Transverse colon (tissue), 4 donors: ENCODE data around the gene MAPRE2. TPM values are rescaled to one million over a fixed set of nuclear protein-coding genes. Genes with fewer than 3 reads are reported as not detected.

Experiments used
- DNase-seq: peaks from one replicate; pipeline ENCODE4 v3.0.0-alpha.2; 2019
- H3K27ac ChIP-seq, 4 donors: fragments of 200-600 bp; sonication (generic); 2 replicates each; pipeline ENCODE4 v1.5.1; 2016 to 2018; ENCODE audit warnings: inconsistent platforms in 4 of 4
- H3K27me3 ChIP-seq: fragments of 200-600 bp; sonication (generic); 2 replicates; pipeline ENCODE4 v1.5.1; 2017; ENCODE audit warnings: inconsistent platforms
- H3K36me3 ChIP-seq, 4 donors: fragments of 200-600 bp; sonication (generic); 2 replicates each; pipeline ENCODE4 v1.5.1; 2017 to 2019; ENCODE audit warnings: inconsistent platforms in 4 of 4
- H3K4me1 ChIP-seq, 4 donors: fragments of 200-600 bp; sonication (generic); 2 replicates each; pipeline ENCODE4 v1.5.1; 2017 to 2020; ENCODE audit warnings: inconsistent platforms in 4 of 4
- H3K4me3 ChIP-seq, 4 donors: fragments of 200-600 bp; sonication (generic); 1 replicate in 1 of 4; 2 replicates in 3 of 4; pipeline versions ENCODE4 v1.5.1 to v1.6.1; 2017 to 2019; ENCODE audit warnings: inconsistent platforms in 4 of 4
- H3K9me3 ChIP-seq, 2 donors: fragments of 200-600 bp; sonication (generic); 2 replicates each; pipeline ENCODE4 v1.5.1; 2017 to 2019; ENCODE audit warnings: inconsistent platforms in 2 of 2
- CTCF ChIP-seq, 5 experiments: fragments of 200-600 bp in 3 of 5; fragments of 450-650 bp in 2 of 5; sonication (generic) in 3 of 5; IDR thresholded peaks; 1 replicate in 2 of 5; 2 replicates in 3 of 5; pipeline ENCODE4 v1.5.1; 2016 to 2017; ENCODE audit warnings: antibody characterized with exemption in 5 of 5, inconsistent platforms in 3 of 5, mild to moderate bottlenecking in 2 of 5, moderate library complexity in 1 of 5
- EP300 ChIP-seq: sonication (generic); formaldehyde crosslinking; IDR thresholded peaks from one replicate; pipeline ENCODE4 v1.6.1; 2017; ENCODE audit warnings: antibody characterized with exemption, low read depth
- POLR2A ChIP-seq: fragments of 450-650 bp; IDR thresholded peaks from one replicate; pipeline ENCODE4 v1.6.1; 2016; ENCODE audit warnings: antibody characterized with exemption, mild to moderate bottlenecking, moderate library complexity
- POLR2AphosphoS5 ChIP-seq, 3 donors: sonication (generic); formaldehyde crosslinking; IDR thresholded peaks; one replicate each; pipeline ENCODE4 v1.6.1; 2016; ENCODE audit warnings: antibody characterized with exemption in 3 of 3
- WGBS, 2 donors: methylation state at CpG; one replicate each; pipeline ENCODE4 v1.1.5; 2018; ENCODE audit warnings: low coverage in 1 of 2; 5-methylcytosine and 5-hydroxymethylcytosine counted together
- in situ Hi-C, 4 donors: fragments of 200-750 bp; cut with MboI; loops; one replicate each; pipeline versions ENCODE4 v1.15.0 to v1.15.1; 2017; ENCODE audit warnings: low sequenced_read_pairs in 3 of 4, low pct_ligation_motif_present in 1 of 4, low pct_unique_long_range_greater_than_20kb in 1 of 4
- intact Hi-C: fragments of 100-400 bp; cut with DNase I; formaldehyde crosslinking; loops from one replicate; pipeline ENCODE4 v1.15.1; 2023; ENCODE audit warnings: low total_unique reads
- total RNA-seq, 4 donors: library from RNA; depleted of rRNA; stranded (reverse); fragments of >200 nt; gene quantifications; one replicate each; pipeline ENCODE4 v1.1.0, GENCODE V29; 2016

The MAPRE2 gene
- total RNA-seq, 4 donors from 2014 or later: 23.1 to 102 (median 48.5) TPM

GRCh38 chr18:35080058-35080457, 38.8 kb downstream of the MAPRE2 start:
- intact Hi-C loops (no loop called here), in situ Hi-C loops (no loop called here)
- Histone ChIP-seq H3K27ac (no peak overlapping the region), H3K36me3 (no peaks in the 10 kb centered on the region), H3K9me3 (no peaks in the 10 kb centered on the region), H3K4me3 (no peak overlapping the region), H3K4me1 (peaks cover 0 to 10% (median 4%) of the 10 kb centered on the region in 4 donors), H3K27me3 (no peaks in the 10 kb centered on the region)
- DNase-seq: no peak
- 98 to 100% methylated on average over 1 of the region's 1 CpG for WGBS, 2 donors
- TF ChIP-seq POLR2AphosphoS5 (IDR thresholded peaks at IDR 0.05) (no peak), POLR2A (no peak), CTCF (IDR thresholded peaks at IDR 0.05) (no peak), EP300 (no peak)

GRCh38 chr18:35083174-35083712, 42.0 kb downstream of the MAPRE2 start:
- TF ChIP-seq CTCF (IDR thresholded peaks at IDR 0.05): no peak
- TF ChIP-seq EP300: no peak
- TF ChIP-seq POLR2AphosphoS5 (IDR thresholded peaks at IDR 0.05): no peak
- no peak for TF ChIP-seq POLR2A
- in situ Hi-C loops (no loop called here), intact Hi-C loops (no loop called here)
- Histone ChIP-seq H3K27me3 (no peaks in the 10 kb centered on the region), H3K36me3 (no peaks in the 10 kb centered on the region), H3K27ac (no peak overlapping the region), H3K4me1 (peaks cover 0 to 21% (median 5%) of the 10 kb centered on the region in 4 donors), H3K9me3 (no peaks in the 10 kb centered on the region), H3K4me3 (no peak overlapping the region)
- DNase-seq: no peak
- WGBS, 2 donors: 90 to 93% methylated on average over 3 of the region's 3 CpGs

- in situ Hi-C loops: no loop called here
- no peaks in the 10 kb centered on the region for H3K36me3 ChIP-seq
- H3K9me3 ChIP-seq: no peaks in the 10 kb centered on the region
- TF ChIP-seq POLR2AphosphoS5 (IDR thresholded peaks at IDR 0.05) (no peak), CTCF (IDR thresholded peaks at IDR 0.05) (no peak), EP300 (no peak), POLR2A (no peak)
- peaks cover 0 to 21% (median 5%) of the 10 kb centered on the region in 4 donors for H3K4me1 ChIP-seq
- H3K27me3 ChIP-seq: no peaks in the 10 kb centered on the region
- intact Hi-C loops: no loop called here
- H3K4me3 ChIP-seq: no peak overlapping the region
- DNase-seq: no peak
- WGBS, 2 donors: 45 to 60% methylated on average over 5 of the region's 5 CpGs
- H3K27ac ChIP-seq: no peak overlapping the region
Observed at GRCh38 chr18:35084494-35085449, 43.6 kb downstream of the MAPRE2 start.
